ENCODE data around the gene ZNF597.
"Not testable (repeated sequence)": the region's sequence is repeated elsewhere in the genome, so short reads cannot be mapped to it uniquely, and the experiment has no call there.

The ZNF597 gene

GRCh38 chr16:3476409-3476808 is 33.1 kb upstream of the ZNF597 start:
- FAIRE-seq: no peak
- no peak for DNase-seq (ENCODE audit: insufficient read length, low spot score)

GRCh38 chr16:3475604-3476375 is 32.5 kb upstream of the ZNF597 start:
- FAIRE-seq (no peak), DNase-seq (ENCODE audit: insufficient read length, low spot score) (no peak)

- DNase-seq (ENCODE audit: insufficient read length, low spot score); FAIRE-seq: not testable (repeated sequence)
These were observed 31.6 kb upstream of the ZNF597 start for GRCh38 chr16:3474870-3475269.

GRCh38 chr16:3474136-3474779 is 31.0 kb upstream of the ZNF597 start:
- FAIRE-seq: no peak

GRCh38 chr16:3473596-3473943 is 30.3 kb upstream of the ZNF597 start:
- FAIRE-seq: not testable (repeated sequence)

More at GRCh38 chr16:3474136-3474779, 31.0 kb upstream of the ZNF597 start:
- DNase-seq (ENCODE audit: insufficient read length, low spot score): no peak

GRCh38 chr16:3472878-3473595 is 29.7 kb upstream of the ZNF597 start:
- FAIRE-seq: no peak

More at GRCh38 chr16:3473596-3473943, 30.3 kb upstream of the ZNF597 start:
- DNase-seq (ENCODE audit: insufficient read length, low spot score): not testable (repeated sequence)

GRCh38 chr16:3471518-3472176 is 28.3 kb upstream of the ZNF597 start:
- FAIRE-seq (no peak), DNase-seq (ENCODE audit: insufficient read length, low spot score) (no peak)

More at GRCh38 chr16:3472878-3473595, 29.7 kb upstream of the ZNF597 start:
- DNase-seq (ENCODE audit: insufficient read length, low spot score): no peak

DNA sequence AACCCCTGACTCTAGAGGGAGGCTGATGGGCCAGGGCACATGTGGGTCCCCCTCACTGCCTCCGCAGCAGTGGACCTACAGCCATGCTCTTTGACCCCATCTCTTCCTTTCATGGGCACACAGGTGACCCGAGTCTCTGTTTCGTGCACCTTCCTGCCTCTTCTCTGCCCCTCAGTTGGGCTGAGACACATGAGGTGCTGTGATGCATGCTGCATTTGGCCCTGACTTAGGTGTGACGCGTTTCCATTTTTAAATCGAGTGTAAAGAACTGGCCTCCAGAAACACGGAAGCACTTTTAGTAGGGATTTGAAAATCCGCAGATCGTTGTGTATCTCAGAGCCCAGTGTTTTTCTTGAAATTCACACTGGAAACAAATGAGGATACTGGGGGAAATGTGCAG is 27.4 kb upstream of the ZNF597 start:
- DNase-seq (ENCODE audit: insufficient read length, low spot score) (no peak), FAIRE-seq (peak; percentile 20)

- FAIRE-seq: no peak
- DNase-seq (ENCODE audit: insufficient read length, low spot score): no peak
These were observed 26.4 kb upstream of the ZNF597 start for GRCh38 chr16:3469736-3470135.

GRCh38 chr16:3468501-3468900 is 25.2 kb upstream of the ZNF597 start:
- DNase-seq (ENCODE audit: insufficient read length, low spot score) (no peak), FAIRE-seq (no peak)

GRCh38 chr16:3467921-3468320 is 24.6 kb upstream of the ZNF597 start:
- FAIRE-seq (no peak), DNase-seq (ENCODE audit: insufficient read length, low spot score) (no peak)

DNA sequence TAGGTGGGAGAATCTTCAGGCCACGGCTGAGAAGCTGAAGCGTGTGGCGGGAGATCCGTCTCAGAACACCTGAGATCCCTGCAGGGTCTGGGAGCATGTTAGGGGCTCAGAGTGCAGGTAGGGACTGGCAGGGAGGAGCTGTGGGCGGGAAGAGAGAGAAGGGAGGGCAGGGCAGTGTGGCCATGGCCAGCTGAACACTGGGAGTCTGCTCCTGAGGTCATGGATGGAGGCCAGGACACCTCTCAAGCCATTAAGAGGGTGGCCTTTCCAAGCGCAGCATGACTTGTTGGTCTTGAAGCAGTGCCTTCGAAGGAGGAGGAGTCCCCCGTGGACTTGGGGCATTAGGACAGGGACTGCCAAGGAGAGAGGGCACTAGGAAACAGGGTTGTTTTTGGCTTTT is 23.9 kb upstream of the ZNF597 start:
- FAIRE-seq (no peak), DNase-seq (ENCODE audit: insufficient read length, low spot score) (no peak)

DNA sequence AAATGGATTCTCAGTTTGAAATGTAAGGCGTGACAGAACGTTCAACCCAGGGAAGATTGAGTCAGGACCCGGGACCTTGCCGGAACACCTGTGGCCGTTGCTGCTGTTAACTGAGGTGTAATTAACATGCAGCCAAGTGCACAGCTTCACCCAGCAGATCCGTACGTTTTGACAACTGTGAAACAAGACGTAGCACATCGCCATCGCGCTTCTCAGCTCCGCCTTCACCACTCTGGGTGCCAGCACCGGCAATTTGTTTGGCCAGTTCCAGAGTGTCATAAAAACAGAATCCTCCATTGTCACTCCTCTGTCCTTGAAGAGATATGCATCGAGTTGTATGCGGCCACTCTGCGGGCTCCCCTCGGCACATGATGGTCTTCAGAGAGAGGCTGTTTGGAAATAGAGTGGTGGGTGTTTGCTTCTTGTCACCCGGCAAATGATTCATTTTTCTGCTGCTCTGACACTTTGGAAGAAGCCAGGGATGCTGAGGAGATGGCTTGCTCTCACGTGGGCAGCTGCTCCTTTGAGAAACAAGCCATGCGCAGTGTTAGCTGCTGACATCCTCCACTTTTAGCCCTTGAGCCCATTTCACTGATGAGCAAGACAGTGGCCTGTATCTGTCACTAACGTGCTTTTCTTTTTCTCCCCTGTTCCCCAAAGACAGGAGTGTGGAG is 22.7 kb upstream of the ZNF597 start:
- DNase-seq (ENCODE audit: insufficient read length, low spot score) (no peak), FAIRE-seq (no peak)

- no peak for DNase-seq (ENCODE audit: insufficient read length, low spot score)
- no peak for FAIRE-seq
These were observed 22.0 kb upstream of the ZNF597 start for GRCh38 chr16:3465301-3465700.

DNA sequence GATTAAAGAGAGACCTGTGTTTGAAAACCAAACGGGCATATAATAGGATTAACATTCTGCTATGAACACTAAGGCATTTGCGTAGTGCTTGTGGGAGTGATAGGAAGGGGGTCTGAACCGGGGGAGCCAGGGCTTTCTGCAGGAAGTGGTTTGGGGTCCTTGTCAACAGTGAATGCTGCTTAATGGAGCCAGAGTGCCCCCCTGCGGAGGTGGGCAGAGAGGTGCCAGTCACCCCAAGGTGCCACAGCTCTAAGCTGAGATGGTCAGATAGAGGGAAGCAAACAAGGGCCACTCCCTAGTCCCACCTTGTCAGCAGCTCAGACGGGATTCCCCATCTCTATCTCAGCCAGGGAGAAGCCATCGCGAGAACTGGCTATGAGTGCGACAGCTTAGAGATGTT is 17.8 kb upstream of the ZNF597 start:
- DNase-seq (ENCODE audit: insufficient read length, low spot score) (no peak), FAIRE-seq (no peak)

- DNase-seq (ENCODE audit: insufficient read length, low spot score) (no peak), FAIRE-seq (no peak)
These were observed 17.3 kb upstream of the ZNF597 start for GRCh38 chr16:3460585-3460984.

- no peak for FAIRE-seq
- DNase-seq (ENCODE audit: insufficient read length, low spot score): no peak
These were observed 16.8 kb upstream of the ZNF597 start for GRCh38 chr16:3460121-3460520.

GRCh38 chr16:3459401-3460090 is 16.2 kb upstream of the ZNF597 start:
- DNase-seq (ENCODE audit: insufficient read length, low spot score): no peak

DNA sequence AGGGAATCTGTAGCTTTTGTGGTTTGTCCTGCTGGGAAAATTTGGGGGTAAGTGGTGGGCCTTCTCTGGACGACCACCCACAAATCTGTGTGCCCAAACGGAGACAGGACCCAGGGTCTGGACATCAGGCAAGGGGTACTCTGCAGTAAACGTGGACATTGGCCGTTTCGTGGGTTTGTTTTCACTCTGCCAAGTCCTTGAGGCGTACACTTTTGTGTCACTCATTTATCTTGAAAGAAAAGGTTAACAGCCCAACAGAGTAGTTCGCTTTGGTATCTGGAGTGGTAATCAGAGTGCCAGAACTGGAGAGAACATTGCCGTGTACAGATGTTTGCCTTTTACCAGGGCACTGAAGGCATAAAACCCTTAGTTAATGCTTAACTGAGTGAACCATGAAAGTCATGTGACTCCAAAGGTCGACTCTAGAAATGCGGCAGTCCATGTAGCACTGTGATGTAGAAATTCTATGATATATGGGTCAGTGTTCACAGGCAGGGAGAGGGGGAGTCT is 15.6 kb upstream of the ZNF597 start:
- no peak for FAIRE-seq
- no peak for DNase-seq (ENCODE audit: insufficient read length, low spot score)

More at GRCh38 chr16:3459401-3460090, 16.2 kb upstream of the ZNF597 start:
- FAIRE-seq: no peak

Data from HTR-8/SVneo (cell line).